ENCODE data around the gene CSNK2A2. TPM values are rescaled to one million over a fixed set of nuclear protein-coding genes. Genes with fewer than 3 reads are reported as not detected.

CSNK2A2 gene
- polyA plus RNA-seq = 10 to 100 TPM in 2 of 3 donors, 1 to 10 TPM in 1; 3.8 to 13.4 (median 11.2) TPM

DNA sequence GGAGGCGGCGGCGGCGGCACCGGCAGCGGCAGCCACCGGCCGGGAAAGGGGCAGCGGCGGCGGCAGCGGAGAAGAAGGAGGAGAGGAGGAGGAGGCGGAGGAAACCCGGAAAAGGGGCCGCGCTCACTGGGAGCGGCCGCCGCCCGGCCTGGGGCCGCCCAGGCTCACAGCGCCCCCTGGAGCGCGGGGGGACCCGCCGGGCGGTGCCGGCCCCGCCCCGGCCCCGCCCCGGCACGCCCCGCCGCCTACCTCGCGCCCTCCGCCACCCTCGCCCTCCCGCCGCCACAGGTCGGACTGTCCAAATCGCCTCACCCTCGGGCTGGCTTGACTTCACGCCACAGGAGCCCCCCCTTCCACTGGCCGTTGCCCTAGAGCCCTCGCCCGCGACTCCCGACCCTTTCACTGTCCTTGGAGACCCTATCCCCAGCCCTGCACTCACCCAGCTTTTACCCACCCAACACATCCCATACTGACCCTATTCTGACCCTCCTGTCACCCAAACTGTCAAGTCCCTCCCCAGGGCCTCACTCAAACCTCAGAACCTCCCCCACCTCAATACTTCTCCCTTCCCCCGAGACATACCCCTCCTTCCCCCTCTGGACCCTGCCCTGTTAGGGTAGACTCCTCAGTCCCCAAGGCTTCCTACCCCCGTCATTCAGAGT lies at the start of gene CSNK2A2:
CSNK2A2 (minus strand) TSS at position 85 of the 662 bp plus-strand sequence. CDS start 370 bp downstream, outside the sequence.
- Mint-ChIP-seq H3K9me3 (no peaks in the 10 kb centered on the region), H3K27ac (peak within 1 kb of the TSS; percentile 60 to 86 (median 69)), H3K27me3 (ENCODE audit: low read depth in 3 of 3) (peaks cover 3 to 12% (median 5%) of the 10 kb centered on the region in 3 donors), H3K36me3 (peaks cover 0 to 3% (median 0%) of the 10 kb centered on the region in 3 donors), H3K4me3 (peak within 1 kb of the TSS; percentile 79 to 91 (median 87)), H3K4me1 (peaks cover 27 to 42% of the 10 kb centered on the region in 2 donors)
- peak; percentile 51 to 65 (median 65) for DNase-seq

DNA sequence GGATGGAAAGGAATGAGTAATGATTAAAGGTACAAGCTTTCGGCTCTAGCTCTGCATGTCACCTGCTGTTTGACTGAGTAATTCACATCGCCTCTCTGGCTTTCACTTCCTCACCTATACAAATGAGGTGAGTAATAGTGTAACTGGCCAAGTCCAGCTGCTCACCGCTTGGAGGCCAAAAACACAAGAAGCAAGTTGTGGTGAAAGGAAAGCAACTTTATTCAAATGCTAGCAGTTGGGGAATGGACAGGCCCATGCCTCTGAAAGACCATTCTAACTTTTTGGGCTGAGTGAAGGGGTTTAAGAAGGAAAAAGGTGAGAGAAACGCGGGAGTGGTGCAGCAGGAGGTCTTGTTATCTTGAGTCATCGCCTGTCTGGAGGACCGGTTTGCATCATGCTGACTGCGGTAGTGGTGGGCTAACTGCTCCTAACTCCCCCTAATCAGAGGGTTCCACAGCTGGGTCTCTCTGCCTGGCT lies 45.7 kb upstream of the CSNK2A2 start:
- H3K9me3 Mint-ChIP-seq = no peaks in the 10 kb centered on the region
- H3K36me3 Mint-ChIP-seq = no peaks in the 10 kb centered on the region
- no peak for DNase-seq
- H3K27ac Mint-ChIP-seq = no peak overlapping the region
- H3K27me3 Mint-ChIP-seq (ENCODE audit: low read depth in 3 of 3) = peaks cover 9 to 35% (median 11%) of the 10 kb centered on the region in 3 donors
- no peaks in the 10 kb centered on the region for H3K4me1 Mint-ChIP-seq
- no peak overlapping the region for H3K4me3 Mint-ChIP-seq

DNA sequence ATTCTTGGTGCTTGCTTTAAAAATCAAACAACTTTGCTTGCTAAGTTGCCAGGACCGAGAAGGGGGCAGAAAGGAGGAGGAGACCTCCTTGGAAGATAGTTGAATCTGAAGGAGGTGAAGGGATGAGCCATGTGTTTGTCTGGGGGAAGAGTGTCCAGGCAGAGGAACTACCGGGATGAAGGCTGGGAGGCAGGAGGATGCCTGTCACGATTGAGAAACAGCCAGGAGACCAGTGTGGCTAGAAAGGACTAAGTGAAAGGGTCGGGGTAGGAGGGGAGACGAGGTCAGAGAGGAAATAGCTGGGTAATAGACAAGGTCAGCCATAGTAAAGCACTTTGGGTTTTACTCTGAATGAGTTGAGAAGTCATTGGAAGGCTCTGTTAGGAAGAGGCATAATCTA lies 38.9 kb upstream of the CSNK2A2 start:
- H3K4me3 Mint-ChIP-seq = peak overlapping the region in 1 of 5 donors; percentile 85
- H3K27ac Mint-ChIP-seq = no peak overlapping the region
- H3K4me1 Mint-ChIP-seq = peaks cover 7 to 10% of the 10 kb centered on the region in 2 donors
- peaks cover 17 to 24% (median 20%) of the 10 kb centered on the region in 3 donors for H3K27me3 Mint-ChIP-seq (ENCODE audit: low read depth in 3 of 3)
- peaks cover 0 to 9% (median 0%) of the 10 kb centered on the region in 3 donors for H3K36me3 Mint-ChIP-seq
- no peaks in the 10 kb centered on the region for H3K9me3 Mint-ChIP-seq
- DNase-seq = no peak

DNA sequence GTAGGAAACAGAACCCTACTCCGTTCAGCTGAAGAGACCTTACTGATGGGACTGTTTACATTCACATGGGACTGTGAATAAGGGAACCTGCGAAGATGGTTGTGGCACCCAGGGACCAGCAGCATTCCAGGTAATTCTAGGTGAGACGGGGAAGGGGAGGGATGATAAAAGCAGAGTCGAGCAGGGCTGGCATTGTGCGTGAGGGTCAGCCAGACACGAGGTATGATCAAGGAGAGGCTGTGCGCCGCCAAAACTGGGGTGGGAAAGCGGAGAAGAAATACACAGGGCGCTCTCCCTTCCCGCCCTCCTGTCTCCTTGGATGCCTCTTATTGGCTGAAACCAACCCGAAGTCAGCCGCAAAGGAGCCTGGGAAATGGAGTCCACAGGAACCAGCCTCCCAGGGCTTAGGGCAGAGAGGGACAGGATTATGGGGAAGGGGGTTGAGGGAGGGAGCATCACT lies 38.4 kb upstream of the CSNK2A2 start:
- Mint-ChIP-seq H3K4me3 (peak overlapping the region; percentile 47 to 85 (median 70)), H3K27ac (no peak overlapping the region), H3K9me3 (no peaks in the 10 kb centered on the region), H3K36me3 (peaks cover 0 to 9% (median 0%) of the 10 kb centered on the region in 3 donors), H3K4me1 (peaks cover 7 to 10% of the 10 kb centered on the region in 2 donors), H3K27me3 (ENCODE audit: low read depth in 3 of 3) (peaks cover 17 to 20% (median 18%) of the 10 kb centered on the region in 3 donors)
- peak; percentile 22 to 38 (median 23) for DNase-seq

DNA sequence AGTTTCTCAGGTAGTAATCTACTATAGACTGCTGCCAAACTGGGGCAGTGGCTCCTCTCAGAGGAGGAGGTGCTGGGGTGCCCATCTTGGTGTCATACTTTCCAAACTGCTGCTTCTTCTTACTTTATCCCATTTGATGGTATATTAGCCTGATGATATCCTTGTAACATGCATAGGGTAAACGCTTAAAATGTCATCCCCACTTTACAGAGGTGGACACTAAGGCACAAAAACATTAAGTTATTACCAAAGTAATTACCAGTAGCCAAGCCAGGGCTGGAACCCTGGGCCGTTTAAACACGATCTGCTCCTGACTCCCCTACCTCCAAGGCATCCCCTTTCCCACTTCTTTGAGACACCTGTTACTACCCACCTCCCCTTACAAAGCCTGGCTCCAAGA lies 37.8 kb upstream of the CSNK2A2 start:
- H3K4me1 Mint-ChIP-seq = peaks cover 7 to 10% of the 10 kb centered on the region in 2 donors
- peaks cover 15 to 19% (median 17%) of the 10 kb centered on the region in 3 donors for H3K27me3 Mint-ChIP-seq (ENCODE audit: low read depth in 3 of 3)

DNA sequence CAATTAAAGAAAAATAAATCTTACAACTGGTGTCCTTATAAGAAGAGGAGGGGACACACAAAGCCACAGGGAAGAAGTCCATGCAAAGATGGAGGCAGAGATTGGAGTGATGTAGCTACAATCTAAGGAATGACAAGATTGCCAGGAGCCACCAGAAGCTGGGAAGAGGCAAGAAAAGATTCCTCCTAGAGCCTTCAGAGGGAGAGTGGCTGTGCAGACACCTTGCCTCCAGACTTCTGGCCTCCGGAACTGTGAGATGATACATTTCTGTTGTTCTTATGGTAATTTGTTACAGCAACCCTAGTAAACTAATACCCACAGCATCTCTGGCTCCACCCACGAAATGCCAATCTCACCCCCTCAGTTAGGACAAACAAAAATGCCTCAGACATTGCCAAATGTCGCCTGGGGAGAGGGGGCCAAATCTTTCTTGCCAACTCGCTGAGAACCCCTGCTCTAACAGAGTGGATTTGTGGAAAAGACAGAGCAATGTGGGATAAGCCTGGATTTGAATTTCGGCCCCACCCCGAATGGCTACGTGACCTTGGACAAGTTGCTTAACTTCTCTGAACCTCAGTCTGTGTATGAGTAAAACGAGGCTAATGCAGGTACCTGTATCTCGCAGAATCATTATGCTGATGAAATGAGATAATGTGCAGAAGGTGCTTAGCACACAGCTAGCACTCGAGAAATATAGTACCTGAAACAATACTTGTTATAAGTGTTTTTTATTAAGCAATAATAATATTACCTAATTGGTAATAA lies 37.1 kb upstream of the CSNK2A2 start:
- Mint-ChIP-seq H3K4me1 (peaks cover 7 to 10% of the 10 kb centered on the region in 2 donors), H3K4me3 (no peak overlapping the region), H3K27ac (no peak overlapping the region), H3K27me3 (ENCODE audit: low read depth in 3 of 3) (peaks cover 15 to 19% (median 17%) of the 10 kb centered on the region in 3 donors), H3K36me3 (peaks cover 0 to 9% (median 0%) of the 10 kb centered on the region in 3 donors), H3K9me3 (no peaks in the 10 kb centered on the region)
- no peak for DNase-seq

More for the DNA sequence above, 37.8 kb upstream of the CSNK2A2 start:
- no peak overlapping the region for H3K27ac Mint-ChIP-seq
- H3K36me3 Mint-ChIP-seq = peaks cover 0 to 9% (median 0%) of the 10 kb centered on the region in 3 donors
- peak overlapping the region in 4 of 5 donors; percentile 47 to 85 (median 73) for H3K4me3 Mint-ChIP-seq
- no peak for DNase-seq
- H3K9me3 Mint-ChIP-seq = no peaks in the 10 kb centered on the region

DNA sequence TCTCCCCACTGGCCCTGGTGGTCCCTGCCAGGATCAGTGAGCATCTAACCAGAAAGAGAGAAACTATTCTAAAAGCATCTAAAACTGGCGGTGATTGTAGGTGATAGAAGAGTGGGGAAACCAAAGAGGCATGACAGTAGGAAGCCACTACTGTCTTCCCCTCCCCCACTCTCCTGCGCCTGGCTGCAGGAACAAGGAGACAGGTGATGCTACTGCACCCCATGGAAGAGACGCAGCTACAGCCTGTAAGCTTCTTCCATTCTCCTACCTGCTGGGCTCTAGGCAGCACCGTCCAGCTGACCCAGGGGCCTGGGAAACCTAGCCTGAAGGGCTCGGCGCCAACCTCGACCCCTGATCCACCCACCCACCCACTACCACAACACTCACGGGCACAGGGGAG lies 32.4 kb upstream of the CSNK2A2 start:
- Mint-ChIP-seq H3K4me3 (no peak overlapping the region), H3K27me3 (ENCODE audit: low read depth in 3 of 3) (peaks cover 0 to 4% (median 0%) of the 10 kb centered on the region in 3 donors), H3K9me3 (no peaks in the 10 kb centered on the region), H3K27ac (no peak overlapping the region), H3K36me3 (no peaks in the 10 kb centered on the region), H3K4me1 (no peaks in the 10 kb centered on the region)
- no peak for DNase-seq

DNA sequence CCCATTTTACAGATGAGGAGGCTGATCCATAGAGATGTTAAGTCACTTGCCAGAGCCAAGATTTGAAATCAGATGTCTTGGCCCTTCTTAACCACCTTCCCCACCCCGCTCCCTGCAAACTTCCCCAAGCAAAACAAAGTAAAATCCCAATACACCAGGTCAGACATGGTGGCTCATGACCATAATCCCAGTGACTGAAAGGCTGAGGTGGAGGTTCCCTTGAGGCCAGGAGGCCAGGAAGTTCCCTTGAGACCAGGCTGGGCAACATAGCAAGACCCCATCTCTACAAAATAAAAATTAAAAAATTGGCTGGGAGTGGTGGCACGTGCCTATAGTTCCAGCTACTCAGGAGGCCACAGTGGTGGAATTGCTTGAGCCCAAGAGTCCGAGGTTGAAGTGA lies 28.9 kb upstream of the CSNK2A2 start:
- Mint-ChIP-seq H3K27ac (no peak overlapping the region), H3K27me3 (ENCODE audit: low read depth in 3 of 3) (peaks cover 0 to 7% (median 4%) of the 10 kb centered on the region in 3 donors)

DNA sequence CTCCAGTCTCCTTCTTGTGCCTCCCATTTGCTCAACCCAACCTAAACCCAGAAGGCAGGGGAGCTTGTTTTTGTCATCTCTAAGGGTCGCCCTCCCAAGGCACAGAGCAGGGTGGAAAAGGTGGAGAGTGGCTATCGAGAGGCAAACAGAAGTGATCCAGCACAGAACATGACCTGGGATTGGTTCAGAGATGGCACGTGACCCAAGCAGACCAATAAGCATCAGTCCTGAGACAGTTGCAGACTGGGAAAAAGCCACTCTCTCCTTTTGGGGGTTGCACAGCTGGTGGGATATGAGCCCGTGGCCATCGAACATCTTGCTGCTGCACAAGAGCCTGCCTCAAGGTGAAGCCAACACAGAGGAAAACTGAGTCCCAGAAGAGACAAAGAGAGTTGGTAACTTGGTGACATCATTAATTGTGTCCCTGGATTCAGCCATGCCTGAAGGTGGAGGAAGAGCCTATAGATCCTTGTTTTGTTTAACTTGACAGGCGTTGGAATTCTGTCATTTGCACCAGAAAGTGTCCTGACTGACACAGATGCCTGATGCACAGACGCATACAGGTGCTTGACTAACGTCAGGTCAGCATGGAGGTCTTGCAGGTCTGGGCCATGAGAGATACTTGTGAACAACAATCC lies 28.2 kb upstream of the CSNK2A2 start:
- H3K36me3 Mint-ChIP-seq = no peaks in the 10 kb centered on the region
- DNase-seq = no peak
- H3K27me3 Mint-ChIP-seq (ENCODE audit: low read depth in 3 of 3) = peaks cover 0 to 11% (median 4%) of the 10 kb centered on the region in 3 donors
- H3K4me3 Mint-ChIP-seq = no peak overlapping the region
- no peaks in the 10 kb centered on the region for H3K4me1 Mint-ChIP-seq
- H3K9me3 Mint-ChIP-seq = no peaks in the 10 kb centered on the region
- no peak overlapping the region for H3K27ac Mint-ChIP-seq

More for the DNA sequence above, 28.9 kb upstream of the CSNK2A2 start:
- Mint-ChIP-seq H3K4me3 (no peak overlapping the region), H3K4me1 (no peaks in the 10 kb centered on the region), H3K9me3 (no peaks in the 10 kb centered on the region), H3K36me3 (no peaks in the 10 kb centered on the region)
- DNase-seq = no peak

DNA sequence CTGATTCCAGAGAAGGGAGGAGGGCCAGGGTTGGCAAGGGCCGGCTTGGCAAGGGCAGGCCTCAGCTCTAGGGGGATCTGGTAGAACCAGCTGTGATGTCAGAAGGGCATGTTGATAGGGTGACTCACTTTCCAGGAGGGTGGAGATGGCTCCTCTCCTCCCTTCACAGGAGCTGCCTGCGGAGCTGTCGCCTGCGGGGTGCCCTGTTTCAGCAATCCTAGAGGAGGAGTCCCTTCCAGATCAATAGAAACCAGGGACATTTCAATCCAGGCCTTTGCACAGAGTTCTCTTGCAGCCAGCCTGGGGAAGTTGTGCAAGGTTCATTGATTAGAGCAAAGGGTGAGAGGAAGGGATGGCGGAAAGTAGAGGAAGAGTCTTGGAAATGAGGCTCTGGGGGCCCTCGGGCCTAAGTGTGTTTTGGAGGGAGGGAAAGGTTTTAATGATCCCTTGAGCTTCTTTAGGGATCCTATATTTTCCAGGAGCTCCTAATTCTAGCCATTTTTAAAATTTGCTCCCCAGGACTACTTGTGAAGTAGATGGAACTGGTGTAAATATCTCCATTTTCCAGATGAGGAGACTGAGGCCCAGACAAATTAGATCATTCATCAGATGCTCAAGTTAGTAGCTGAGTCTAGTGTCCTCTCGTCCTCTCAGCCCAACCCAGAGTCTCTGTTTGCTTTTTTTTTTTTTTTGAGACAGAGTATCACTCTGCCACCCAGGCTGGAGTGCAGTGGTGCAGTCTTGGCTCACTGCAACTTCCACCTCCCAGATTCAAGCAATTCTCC lies 24.8 kb upstream of the CSNK2A2 start:
- Mint-ChIP-seq H3K27me3 (ENCODE audit: low read depth in 3 of 3) (peaks cover 3 to 11% (median 4%) of the 10 kb centered on the region in 3 donors), H3K4me3 (no peak overlapping the region), H3K36me3 (peaks cover 0 to 4% (median 0%) of the 10 kb centered on the region in 3 donors), H3K27ac (no peak overlapping the region), H3K4me1 (no peaks in the 10 kb centered on the region), H3K9me3 (peaks cover 0 to 4% (median 0%) of the 10 kb centered on the region in 6 donors)
- DNase-seq = no peak

DNA sequence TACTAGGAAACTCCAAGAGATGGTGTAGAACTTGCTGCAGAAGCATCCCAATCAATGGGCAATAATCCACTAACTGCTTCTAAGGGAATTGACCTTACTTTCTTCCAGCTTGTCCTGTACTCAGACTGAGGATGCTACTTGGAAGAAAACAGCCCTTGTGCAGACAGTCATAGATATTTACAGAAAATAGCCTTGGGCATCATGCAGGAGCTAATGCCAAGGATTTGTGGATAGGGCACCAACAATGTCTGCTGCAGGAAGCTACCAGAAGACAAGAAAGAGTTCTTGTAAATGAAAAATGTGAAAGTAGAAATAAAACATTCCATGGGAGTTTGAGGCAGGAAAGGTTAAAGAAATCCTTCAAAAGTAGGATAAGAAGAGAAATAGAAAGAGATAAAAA lies 21.5 kb upstream of the CSNK2A2 start:
- peaks cover 0 to 4% (median 0%) of the 10 kb centered on the region in 3 donors for H3K36me3 Mint-ChIP-seq
- H3K27me3 Mint-ChIP-seq (ENCODE audit: low read depth in 3 of 3) = peaks cover 4 to 20% (median 8%) of the 10 kb centered on the region in 3 donors

DNA sequence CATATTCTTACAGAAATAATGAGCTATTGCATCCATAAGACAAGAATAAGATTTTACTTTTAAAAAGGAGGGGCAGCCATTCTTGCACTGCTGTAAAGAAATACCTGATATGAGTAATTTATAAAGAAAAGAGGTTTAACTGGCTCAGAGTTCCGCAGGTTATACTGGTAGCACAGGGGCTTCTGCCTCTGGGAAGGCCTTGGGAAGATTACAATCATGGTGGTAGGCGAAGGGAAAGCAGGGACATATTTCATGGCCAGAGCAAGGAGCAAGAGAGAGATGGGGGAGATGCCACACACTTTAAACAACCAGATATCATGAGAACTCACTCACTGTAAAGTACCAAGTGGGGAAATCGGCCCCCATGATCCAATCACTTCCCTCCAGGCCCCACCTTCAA lies 20.9 kb upstream of the CSNK2A2 start:
- H3K4me3 Mint-ChIP-seq = no peak overlapping the region
- peaks cover 0 to 4% (median 0%) of the 10 kb centered on the region in 6 donors for H3K9me3 Mint-ChIP-seq
- no peaks in the 10 kb centered on the region for H3K4me1 Mint-ChIP-seq
- H3K27me3 Mint-ChIP-seq (ENCODE audit: low read depth in 3 of 3) = peaks cover 4 to 18% (median 10%) of the 10 kb centered on the region in 3 donors
- H3K27ac Mint-ChIP-seq = peak overlapping the region in 1 of 6 donors; percentile 10
- peaks cover 0 to 4% (median 0%) of the 10 kb centered on the region in 3 donors for H3K36me3 Mint-ChIP-seq
- no peak for DNase-seq

More for the DNA sequence above, 21.5 kb upstream of the CSNK2A2 start:
- H3K4me3 Mint-ChIP-seq = no peak overlapping the region
- peaks cover 0 to 4% (median 0%) of the 10 kb centered on the region in 6 donors for H3K9me3 Mint-ChIP-seq
- H3K4me1 Mint-ChIP-seq = no peaks in the 10 kb centered on the region
- H3K27ac Mint-ChIP-seq = no peak overlapping the region
- no peak for DNase-seq
